ENCODE data around the gene WASF2. TPM values are rescaled to one million over a fixed set of nuclear protein-coding genes. Genes with fewer than 3 reads are reported as not detected.

The WASF2 gene
- total and polyA plus RNA-seq, 2 of the 13 experiments (the other 11 are each of a cell fraction or from before 2014, with no cell fraction given) = 10.4 to 27.7 TPM

- TF ChIP-seq HNF1B (CRISPR knock-in tag; IDR thresholded peaks at IDR 0.05) (no peak), MEIS2 (CRISPR knock-in tag; IDR thresholded peaks at IDR 0.05) (no peak), FOXO4 (CRISPR knock-in tag; conservative IDR thresholded peaks at IDR 0.05) (0 out of 2 replicates have a peak, but pooled peaks have one; percentile 70), LCORL (IDR thresholded peaks at IDR 0.05) (no peak), LCORL (CRISPR knock-in tag; IDR thresholded peaks at IDR 0.05) (peak; percentile 33; the same call in 1 of the 2 replicates), ZNF264 (CRISPR knock-in tag; IDR thresholded peaks at IDR 0.05) (no peak), RAD51 (IDR thresholded peaks at IDR 0.05; ENCODE audit: borderline replicate concordance) (peak; percentile 89; the same call in 1 of the 2 replicates)
- TF ChIP-seq, protein P1, sequence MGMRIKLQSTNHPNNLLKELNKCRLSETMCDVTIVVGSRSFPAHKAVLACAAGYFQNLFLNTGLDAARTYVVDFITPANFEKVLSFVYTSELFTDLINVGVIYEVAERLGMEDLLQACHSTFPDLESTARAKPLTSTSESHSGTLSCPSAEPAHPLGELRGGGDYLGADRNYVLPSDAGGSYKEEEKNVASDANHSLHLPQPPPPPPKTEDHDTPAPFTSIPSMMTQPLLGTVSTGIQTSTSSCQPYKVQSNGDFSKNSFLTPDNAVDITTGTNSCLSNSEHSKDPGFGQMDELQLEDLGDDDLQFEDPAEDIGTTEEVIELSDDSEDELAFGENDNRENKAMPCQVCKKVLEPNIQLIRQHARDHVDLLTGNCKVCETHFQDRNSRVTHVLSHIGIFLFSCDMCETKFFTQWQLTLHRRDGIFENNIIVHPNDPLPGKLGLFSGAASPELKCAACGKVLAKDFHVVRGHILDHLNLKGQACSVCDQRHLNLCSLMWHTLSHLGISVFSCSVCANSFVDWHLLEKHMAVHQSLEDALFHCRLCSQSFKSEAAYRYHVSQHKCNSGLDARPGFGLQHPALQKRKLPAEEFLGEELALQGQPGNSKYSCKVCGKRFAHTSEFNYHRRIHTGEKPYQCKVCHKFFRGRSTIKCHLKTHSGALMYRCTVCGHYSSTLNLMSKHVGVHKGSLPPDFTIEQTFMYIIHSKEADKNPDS (CRISPR knock-in tag; IDR thresholded peaks at IDR 0.05) = 0 out of 2 replicates have a peak, but pooled peaks have one; percentile 47
These were observed 39.1 kb upstream of the WASF2 start (continued) for GRCh38 chr1:27528818-27529703.
